PC-3 (cell line): Measurements from ENCODE around the gene SLC19A2.

Experiments
- CTCF ChIP-seq: fragments of 300-600 bp; sonication (generic); conservative IDR thresholded peaks from 2 replicates; pipeline ENCODE4 v1.5.1; 2017; ENCODE audit warnings: antibody characterized with exemption, low read depth, mild to moderate bottlenecking, low read length
- EZH2 ChIP-seq: fragments of 300-600 bp; sonication (generic); IDR thresholded peaks from one replicate; pipeline ENCODE4 v1.6.1; 2017; ENCODE audit warnings: antibody characterized with exemption, mild to moderate bottlenecking, low read length; ENCODE audit not compliant: unreplicated experiment

GRCh38 chr1:169530448-169530847, 44.7 kb upstream of the SLC19A2 start:
- no peak for TF ChIP-seq CTCF
- TF ChIP-seq EZH2 = no peak
